PC-9 (cell line): ENCODE data around the gene TEPSIN.

Source experiments
- EZH2 ChIP-seq: fragments of 200-600 bp; sonication (generic); IDR thresholded peaks from 2 replicates; pipeline ENCODE4 v1.8.0; 2017; ENCODE audit warnings: antibody characterized with exemption, low read depth
- TF ChIP-seq, protein P1 (sequence below): fragments of 200-600 bp; sonication (generic); conservative IDR thresholded peaks from 2 replicates; pipeline ENCODE4 v1.6.1; 2017; ENCODE audit warnings: mixed run types, antibody characterized with exemption, mild to moderate bottlenecking, moderate library complexity

DNA sequence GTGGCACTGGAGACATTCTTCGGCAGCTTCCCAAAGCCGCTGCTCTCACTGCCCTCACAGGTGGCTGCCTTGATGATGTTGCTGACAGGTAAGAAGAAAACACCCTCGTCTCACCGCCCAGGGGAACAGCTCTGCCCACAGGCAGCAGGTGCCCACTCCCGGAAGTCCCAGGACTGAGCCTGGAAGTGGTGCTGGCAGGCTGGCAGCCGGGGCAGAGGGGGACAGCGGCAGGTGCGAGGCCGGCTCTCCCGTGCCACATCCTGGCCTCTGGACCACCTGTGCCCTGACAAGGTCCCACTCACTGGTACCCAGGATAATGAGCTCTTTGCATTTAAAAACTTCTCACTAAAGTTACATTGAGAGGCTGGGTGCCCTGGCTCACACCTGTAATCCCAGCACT, 36.5 kb downstream of the TEPSIN start:
- TF ChIP-seq, protein P1, sequence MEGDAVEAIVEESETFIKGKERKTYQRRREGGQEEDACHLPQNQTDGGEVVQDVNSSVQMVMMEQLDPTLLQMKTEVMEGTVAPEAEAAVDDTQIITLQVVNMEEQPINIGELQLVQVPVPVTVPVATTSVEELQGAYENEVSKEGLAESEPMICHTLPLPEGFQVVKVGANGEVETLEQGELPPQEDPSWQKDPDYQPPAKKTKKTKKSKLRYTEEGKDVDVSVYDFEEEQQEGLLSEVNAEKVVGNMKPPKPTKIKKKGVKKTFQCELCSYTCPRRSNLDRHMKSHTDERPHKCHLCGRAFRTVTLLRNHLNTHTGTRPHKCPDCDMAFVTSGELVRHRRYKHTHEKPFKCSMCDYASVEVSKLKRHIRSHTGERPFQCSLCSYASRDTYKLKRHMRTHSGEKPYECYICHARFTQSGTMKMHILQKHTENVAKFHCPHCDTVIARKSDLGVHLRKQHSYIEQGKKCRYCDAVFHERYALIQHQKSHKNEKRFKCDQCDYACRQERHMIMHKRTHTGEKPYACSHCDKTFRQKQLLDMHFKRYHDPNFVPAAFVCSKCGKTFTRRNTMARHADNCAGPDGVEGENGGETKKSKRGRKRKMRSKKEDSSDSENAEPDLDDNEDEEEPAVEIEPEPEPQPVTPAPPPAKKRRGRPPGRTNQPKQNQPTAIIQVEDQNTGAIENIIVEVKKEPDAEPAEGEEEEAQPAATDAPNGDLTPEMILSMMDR, result no peak
- no peak for TF ChIP-seq EZH2
